RPMI7951 (cell line): ENCODE data around the gene RBPJ. TPM values are rescaled to one million over a fixed set of nuclear protein-coding genes. Genes with fewer than 3 reads are reported as not detected.

Experiments
- DNase-seq: peaks from one replicate; pipeline ENCODE4 v3.0.0-alpha.2; 2012; ENCODE audit warnings: low read depth
- total RNA-seq: library from RNA; depleted of rRNA; stranded (reverse); fragments of >200 nt; shearing (Covaris generic); gene quantifications from 2 replicates; pipeline ENCODE4 v1.2.3, GENCODE V29; 2014; rRNA removed

RBPJ gene
- total RNA-seq: 76.4 and 92.3 TPM in 2 replicates

GRCh38 chr4:26320538-26321372 is at the start of gene RBPJ:
TSS of gene RBPJ (plus strand) at chr4:26321014. CDS start at chr4:26321029, 15 bp downstream.
- peak; percentile 95 for DNase-seq

GRCh38 chr4:26271703-26272102 is 49.1 kb upstream of the RBPJ start:
- no peak for DNase-seq

- no peak for DNase-seq
Observed at GRCh38 chr4:26272654-26273615, 47.9 kb upstream of the RBPJ start.

GRCh38 chr4:26273616-26273980 is 47.2 kb upstream of the RBPJ start:
- no peak for DNase-seq

GRCh38 chr4:26275281-26275680 is 45.5 kb upstream of the RBPJ start:
- DNase-seq: no peak

GRCh38 chr4:26279446-26279845 is 41.4 kb upstream of the RBPJ start:
- no peak for DNase-seq

- no peak for DNase-seq
Observed at GRCh38 chr4:26281881-26282280, 38.9 kb upstream of the RBPJ start.

GRCh38 chr4:26284536-26284935 is 36.3 kb upstream of the RBPJ start:
- DNase-seq: peak; percentile 59

- DNase-seq: no peak
Observed at GRCh38 chr4:26285272-26285671, 35.5 kb upstream of the RBPJ start.

- no peak for DNase-seq
Observed at GRCh38 chr4:26287756-26288155, 33.1 kb upstream of the RBPJ start.

GRCh38 chr4:26288355-26288909 is 32.4 kb upstream of the RBPJ start:
- peak; percentile 66 for DNase-seq

GRCh38 chr4:26289401-26289800 is 31.4 kb upstream of the RBPJ start:
- peak; percentile 36 for DNase-seq

GRCh38 chr4:26290321-26290720 is 30.5 kb upstream of the RBPJ start:
- no peak for DNase-seq

- no peak for DNase-seq
Observed at GRCh38 chr4:26294904-26295303, 25.9 kb upstream of the RBPJ start.

- no peak for DNase-seq
Observed at GRCh38 chr4:26296021-26296420, 24.8 kb upstream of the RBPJ start.

GRCh38 chr4:26296514-26296913 is 24.3 kb upstream of the RBPJ start:
- no peak for DNase-seq

GRCh38 chr4:26297219-26297618 is 23.6 kb upstream of the RBPJ start:
- DNase-seq: no peak

- no peak for DNase-seq
Observed at GRCh38 chr4:26298198-26298947, 22.4 kb upstream of the RBPJ start.

GRCh38 chr4:26299254-26299882 is 21.4 kb upstream of the RBPJ start:
- DNase-seq: no peak

- DNase-seq: no peak
Observed at GRCh38 chr4:26300314-26301307, 20.2 kb upstream of the RBPJ start.
